Choroid plexus epithelial cell (primary cell): ENCODE results near the gene ACADS.

Source experiments
- DNase-seq: peaks from one replicate; pipeline ENCODE4 v3.0.0-alpha.2; 2010; ENCODE audit warnings: low read depth
- H3K4me3 ChIP-seq: 2 replicates; pipeline ENCODE4 v1.5.1; 2011; ENCODE audit warnings: low read depth, mild to moderate bottlenecking, control low read depth, low read length, moderate library complexity
- TF ChIP-seq, protein P1 (sequence below): conservative IDR thresholded peaks from 2 replicates; pipeline ENCODE4 v1.5.1; 2011; ENCODE audit warnings: low read depth, mild to moderate bottlenecking, control low read depth, inconsistent platforms, low read length, moderate library complexity

Gene ACADS

GRCh38 chr12:120700886-120701285 lies 24.7 kb upstream of the ACADS start:
- no peak overlapping the region for H3K4me3 ChIP-seq
- no peak for DNase-seq
- TF ChIP-seq, protein P1, sequence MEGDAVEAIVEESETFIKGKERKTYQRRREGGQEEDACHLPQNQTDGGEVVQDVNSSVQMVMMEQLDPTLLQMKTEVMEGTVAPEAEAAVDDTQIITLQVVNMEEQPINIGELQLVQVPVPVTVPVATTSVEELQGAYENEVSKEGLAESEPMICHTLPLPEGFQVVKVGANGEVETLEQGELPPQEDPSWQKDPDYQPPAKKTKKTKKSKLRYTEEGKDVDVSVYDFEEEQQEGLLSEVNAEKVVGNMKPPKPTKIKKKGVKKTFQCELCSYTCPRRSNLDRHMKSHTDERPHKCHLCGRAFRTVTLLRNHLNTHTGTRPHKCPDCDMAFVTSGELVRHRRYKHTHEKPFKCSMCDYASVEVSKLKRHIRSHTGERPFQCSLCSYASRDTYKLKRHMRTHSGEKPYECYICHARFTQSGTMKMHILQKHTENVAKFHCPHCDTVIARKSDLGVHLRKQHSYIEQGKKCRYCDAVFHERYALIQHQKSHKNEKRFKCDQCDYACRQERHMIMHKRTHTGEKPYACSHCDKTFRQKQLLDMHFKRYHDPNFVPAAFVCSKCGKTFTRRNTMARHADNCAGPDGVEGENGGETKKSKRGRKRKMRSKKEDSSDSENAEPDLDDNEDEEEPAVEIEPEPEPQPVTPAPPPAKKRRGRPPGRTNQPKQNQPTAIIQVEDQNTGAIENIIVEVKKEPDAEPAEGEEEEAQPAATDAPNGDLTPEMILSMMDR: no peak

DNA sequence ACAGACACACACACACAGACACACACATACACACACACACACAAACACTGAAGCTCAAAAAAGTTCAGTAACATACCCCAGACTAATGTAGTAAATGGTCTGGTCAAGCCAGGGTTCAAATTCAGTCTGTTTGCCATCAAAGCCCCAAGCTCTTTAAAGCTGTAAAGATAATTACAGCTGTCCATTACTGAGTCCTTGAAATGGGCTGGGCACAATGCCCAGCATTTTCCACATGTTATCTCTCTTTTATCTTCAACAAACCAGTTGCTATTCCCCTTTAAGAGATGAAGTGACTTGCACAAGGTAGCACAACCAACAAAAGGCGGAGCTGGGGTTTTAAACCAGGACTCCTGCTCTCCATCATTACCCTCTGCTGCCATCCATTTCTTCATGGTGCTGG lies 23.0 kb upstream of the ACADS start:
- TF ChIP-seq, protein P1: no peak
- H3K4me3 ChIP-seq: no peak overlapping the region
- DNase-seq: no peak

DNA sequence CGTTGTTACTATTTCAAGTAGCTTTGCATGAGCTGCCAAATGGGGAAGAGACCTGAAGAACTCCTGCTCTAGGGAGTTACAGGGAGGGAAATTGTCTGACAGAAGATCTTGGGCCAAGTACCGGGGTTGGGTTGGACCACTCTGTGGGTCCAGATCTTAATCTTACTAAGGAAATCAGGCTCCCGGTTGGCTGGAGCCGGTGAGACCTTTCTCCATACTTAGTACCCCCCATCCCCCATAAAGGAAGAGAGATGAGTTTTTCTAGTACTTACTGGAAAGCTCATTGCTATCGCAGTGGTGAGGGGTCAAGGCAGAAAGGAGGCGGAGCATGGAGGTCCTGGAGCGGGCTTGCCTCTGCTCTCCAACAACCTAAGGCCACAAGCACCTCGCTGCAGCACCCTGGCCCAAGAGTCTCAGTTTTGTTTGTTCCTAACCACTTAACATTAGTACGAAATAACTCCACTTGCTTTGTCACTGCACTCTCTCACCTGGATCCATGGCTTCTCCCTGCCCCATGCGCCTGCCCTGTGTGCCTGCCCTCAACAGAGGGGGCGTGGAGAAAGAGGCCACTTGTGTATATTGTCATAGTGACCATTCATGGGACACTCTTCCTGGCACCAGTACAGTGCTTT lies 22.2 kb upstream of the ACADS start:
- DNase-seq: no peak
- TF ChIP-seq, protein P1: no peak
- no peak overlapping the region for H3K4me3 ChIP-seq

DNA sequence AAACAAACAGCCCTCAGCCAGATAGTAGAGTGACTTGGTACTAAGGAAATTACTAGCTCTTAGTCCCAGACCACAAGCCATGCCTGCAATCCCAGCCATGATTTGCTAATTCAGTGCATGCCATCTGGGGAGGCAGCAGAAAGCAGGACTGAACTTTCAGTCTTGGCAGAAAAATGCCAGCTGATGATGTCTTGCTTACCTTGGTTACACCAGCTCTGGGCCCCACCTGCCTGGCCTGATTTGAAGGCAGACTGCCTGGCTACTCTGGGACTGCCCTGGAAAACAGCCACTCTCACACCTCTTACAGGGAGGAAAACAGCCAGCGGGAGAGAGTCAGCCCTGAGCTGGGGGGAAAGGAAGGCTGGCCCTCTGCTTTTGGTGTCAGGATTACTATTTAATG lies 20.0 kb upstream of the ACADS start:
- TF ChIP-seq, protein P1: no peak
- DNase-seq: no peak
- no peak overlapping the region for H3K4me3 ChIP-seq

GRCh38 chr12:120706029-120706428 lies 19.6 kb upstream of the ACADS start:
- DNase-seq: no peak
- H3K4me3 ChIP-seq: no peak overlapping the region
- TF ChIP-seq, protein P1: no peak

DNA sequence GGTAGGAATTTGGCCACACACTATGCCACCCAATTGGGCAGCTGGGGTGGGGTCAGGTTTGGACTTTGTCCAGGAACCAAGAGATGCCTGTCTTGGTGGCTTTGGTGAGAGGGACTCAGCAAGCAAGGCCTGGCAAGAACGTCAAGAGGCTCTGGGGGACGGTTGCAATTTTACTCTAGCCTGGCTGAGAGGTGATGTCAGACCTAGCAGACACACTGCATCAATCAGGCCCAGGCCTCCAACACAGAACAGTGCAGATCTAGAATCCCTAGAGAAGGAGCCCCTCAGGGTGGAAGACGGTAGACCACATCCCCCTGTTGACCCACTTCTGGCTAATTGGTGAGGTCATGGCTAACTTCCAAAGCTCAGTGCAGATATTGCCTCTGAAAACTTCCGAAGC lies 17.0 kb upstream of the ACADS start:
- no peak for DNase-seq
- TF ChIP-seq, protein P1: no peak
- H3K4me3 ChIP-seq: no peak overlapping the region
